Measurements from ENCODE around the gene SNCAIP.

SNCAIP gene

DNA sequence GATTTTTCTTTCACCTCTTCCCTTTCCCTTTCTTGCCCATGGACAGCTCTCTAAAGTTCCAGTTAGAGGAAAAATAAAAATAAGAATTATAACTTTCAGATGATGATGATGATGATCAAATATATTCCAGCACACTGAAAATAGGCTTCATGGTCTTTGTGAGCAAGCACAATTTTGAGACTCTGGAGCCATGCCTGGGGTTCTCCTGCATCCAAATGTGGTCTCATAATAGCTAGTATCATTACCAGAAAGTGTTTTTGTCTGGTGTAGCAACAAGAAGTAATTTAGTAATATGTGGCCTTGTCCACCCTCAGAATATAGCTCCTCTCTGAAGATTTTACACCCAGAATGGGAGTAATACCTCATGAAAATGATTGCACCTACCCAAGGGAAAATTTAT, 150.4 kb downstream of the SNCAIP start:
- TF ChIP-seq, protein P1, sequence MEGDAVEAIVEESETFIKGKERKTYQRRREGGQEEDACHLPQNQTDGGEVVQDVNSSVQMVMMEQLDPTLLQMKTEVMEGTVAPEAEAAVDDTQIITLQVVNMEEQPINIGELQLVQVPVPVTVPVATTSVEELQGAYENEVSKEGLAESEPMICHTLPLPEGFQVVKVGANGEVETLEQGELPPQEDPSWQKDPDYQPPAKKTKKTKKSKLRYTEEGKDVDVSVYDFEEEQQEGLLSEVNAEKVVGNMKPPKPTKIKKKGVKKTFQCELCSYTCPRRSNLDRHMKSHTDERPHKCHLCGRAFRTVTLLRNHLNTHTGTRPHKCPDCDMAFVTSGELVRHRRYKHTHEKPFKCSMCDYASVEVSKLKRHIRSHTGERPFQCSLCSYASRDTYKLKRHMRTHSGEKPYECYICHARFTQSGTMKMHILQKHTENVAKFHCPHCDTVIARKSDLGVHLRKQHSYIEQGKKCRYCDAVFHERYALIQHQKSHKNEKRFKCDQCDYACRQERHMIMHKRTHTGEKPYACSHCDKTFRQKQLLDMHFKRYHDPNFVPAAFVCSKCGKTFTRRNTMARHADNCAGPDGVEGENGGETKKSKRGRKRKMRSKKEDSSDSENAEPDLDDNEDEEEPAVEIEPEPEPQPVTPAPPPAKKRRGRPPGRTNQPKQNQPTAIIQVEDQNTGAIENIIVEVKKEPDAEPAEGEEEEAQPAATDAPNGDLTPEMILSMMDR (IDR thresholded peaks at IDR 0.05; ENCODE audit: low read depth, low read length, missing control alignments): no peak
- H3K4me3 ChIP-seq (ENCODE audit: low read depth, low read length): no peak overlapping the region
- no peak for DNase-seq (ENCODE audit: low read depth)

DNA sequence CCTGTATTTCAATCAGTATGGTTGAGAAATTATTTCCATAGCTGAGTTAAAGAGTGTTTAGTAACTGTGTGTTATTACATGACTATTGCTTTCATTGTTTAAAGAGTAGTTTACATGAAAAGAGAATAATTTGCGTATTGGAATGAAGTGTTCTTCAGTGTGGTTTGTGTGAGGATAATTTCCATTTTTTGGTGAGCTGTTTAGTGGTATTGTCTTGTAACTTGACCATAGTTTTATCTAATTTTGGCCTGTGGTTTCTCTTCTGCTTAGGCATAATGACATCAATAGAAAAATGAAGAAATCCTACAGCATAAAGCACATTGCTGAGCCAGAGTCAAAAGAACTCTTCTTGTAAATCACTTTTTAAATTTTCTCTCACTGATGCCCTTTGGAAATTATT, 151.2 kb downstream of the SNCAIP start:
- no peak for DNase-seq (ENCODE audit: low read depth)
- TF ChIP-seq, protein P1 (IDR thresholded peaks at IDR 0.05; ENCODE audit: low read depth, low read length, missing control alignments): no peak
- H3K4me3 ChIP-seq (ENCODE audit: low read depth, low read length): no peak overlapping the region

DNA sequence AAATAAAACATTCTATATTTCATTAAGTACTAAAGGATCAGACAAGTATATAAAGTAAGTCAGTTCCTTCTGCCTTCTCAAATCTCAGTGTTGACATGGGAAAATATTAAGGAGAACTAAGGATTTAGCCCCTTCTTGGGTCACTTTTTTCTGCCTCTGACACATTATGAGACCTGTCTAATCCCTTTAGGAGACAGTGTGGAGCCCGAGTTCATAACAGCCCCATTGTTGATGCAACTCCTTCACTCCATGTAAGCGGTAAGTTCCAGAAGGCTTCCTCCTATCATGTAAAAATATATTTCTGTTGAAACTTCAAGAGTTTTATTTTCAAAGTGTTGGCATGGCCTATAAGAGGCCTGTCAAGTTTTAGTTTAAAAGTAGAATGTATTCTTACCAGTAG, 152.2 kb downstream of the SNCAIP start:
- no peak for DNase-seq (ENCODE audit: low read depth)
- no peak overlapping the region for H3K4me3 ChIP-seq (ENCODE audit: low read depth, low read length)
- TF ChIP-seq, protein P1 (IDR thresholded peaks at IDR 0.05; ENCODE audit: low read depth, low read length, missing control alignments): no peak

DNA sequence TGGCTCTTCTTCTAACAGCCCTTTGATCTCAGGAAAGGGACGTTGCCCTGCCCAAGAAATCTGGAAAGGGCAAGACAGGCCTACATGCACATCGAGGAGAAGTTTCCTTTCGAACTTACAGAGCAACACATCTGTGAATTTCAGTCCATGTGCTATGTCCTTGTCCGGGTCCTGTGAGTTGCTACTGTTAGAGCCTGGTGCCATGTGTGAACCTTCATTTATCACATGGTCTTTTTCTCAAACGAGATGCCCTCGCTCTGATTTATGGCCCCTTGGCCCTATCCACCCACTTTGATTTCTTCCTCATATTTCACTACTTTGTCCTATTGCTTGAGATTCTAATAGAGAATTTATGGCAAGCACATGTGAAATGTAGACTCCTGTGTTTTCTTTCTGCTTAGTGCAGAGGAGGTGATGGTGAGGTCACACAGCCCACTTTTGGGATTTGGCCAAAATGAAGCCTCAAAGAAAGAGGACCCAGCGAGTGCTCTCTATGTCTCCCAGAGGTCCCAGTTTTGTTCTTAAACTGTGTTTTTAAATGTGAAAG, 153.1 kb downstream of the SNCAIP start:
- TF ChIP-seq, protein P1 (IDR thresholded peaks at IDR 0.05; ENCODE audit: low read depth, low read length, missing control alignments): no peak
- H3K4me3 ChIP-seq (ENCODE audit: low read depth, low read length): no peak overlapping the region
- no peak for DNase-seq (ENCODE audit: low read depth)

DNA sequence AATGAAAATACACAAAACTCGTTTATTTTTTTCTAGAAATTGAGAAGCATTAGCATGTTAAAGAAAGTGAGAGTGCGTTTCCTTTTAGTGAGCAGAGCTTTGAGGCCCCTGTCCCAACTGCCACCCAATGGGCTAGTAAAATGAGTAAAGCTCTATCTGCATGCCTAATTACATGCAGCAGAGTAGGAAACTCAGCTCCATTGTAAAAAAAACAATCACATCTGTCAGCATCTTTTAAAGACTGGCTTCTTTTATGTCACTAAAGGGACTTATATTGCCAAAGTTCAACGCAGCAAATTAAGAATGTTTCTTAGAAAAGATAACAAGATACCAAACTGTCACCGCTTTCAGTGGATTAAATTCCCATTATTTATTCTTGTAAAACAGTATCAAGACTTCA, 154.0 kb downstream of the SNCAIP start:
- no peak for DNase-seq (ENCODE audit: low read depth)
- TF ChIP-seq, protein P1 (IDR thresholded peaks at IDR 0.05; ENCODE audit: low read depth, low read length, missing control alignments): no peak
- H3K4me3 ChIP-seq (ENCODE audit: low read depth, low read length): no peak overlapping the region

DNA sequence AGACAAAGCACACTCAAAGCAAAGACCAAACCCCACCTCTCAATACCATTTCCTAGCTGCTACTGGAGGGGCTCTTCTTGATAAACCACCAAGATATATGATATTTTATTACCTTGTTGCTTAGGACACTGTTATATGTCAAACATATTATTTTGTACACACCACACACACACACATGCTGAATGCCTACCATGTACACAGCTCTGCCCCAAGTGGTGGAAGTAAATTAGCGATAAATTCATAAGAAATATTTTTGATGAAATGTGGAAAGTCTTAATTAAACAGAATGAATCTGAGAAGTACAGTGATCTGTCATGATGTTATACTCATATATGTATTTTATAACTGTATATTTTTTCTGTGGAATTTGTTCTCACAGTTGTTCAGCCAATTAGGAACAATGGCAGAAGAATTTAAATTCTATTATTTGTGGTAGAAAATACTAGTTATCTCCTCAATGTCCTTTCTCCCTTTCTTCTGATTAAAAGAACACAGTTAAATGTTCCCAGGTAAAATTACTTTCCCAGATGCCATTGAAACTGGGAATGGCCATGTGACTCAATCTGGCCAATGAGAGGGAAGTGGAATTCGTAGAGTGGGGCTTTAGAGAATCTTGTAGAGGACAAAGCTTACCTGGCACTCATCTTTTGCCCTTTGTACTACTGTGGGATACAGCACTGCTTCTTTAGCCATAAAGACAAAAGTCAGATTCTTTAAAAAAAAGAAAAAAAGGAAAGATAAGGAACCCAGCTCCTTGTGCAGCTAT, 156.5 kb downstream of the SNCAIP start:
- no peak overlapping the region for H3K4me3 ChIP-seq (ENCODE audit: low read depth, low read length)
- TF ChIP-seq, protein P1 (IDR thresholded peaks at IDR 0.05; ENCODE audit: low read depth, low read length, missing control alignments): no peak

More for the DNA sequence above, 156.5 kb downstream of the SNCAIP start:
- no peak for DNase-seq (ENCODE audit: low read depth)
